Lower lobe of right lung (tissue), 2 donors: ENCODE data around the gene TMEM184A. TPM values are rescaled to one million over a fixed set of nuclear protein-coding genes. Genes with fewer than 3 reads are reported as not detected.

ENCODE experiments used
- ATAC-seq, 2 donors: fragments of 200-7000 bp; cut with Tn5 transposase; one replicate each; pipeline ENCODE4 v1.9.1; 2020 to 2022; ENCODE audit warnings: mild to moderate bottlenecking in 2 of 2, moderate library complexity in 2 of 2
- DNase-seq: peaks from one replicate; pipeline ENCODE4 v3.0.0-alpha.2; 2020
- H3K27ac ChIP-seq: fragments of 200-600 bp; one replicate; pipeline ENCODE4 v1.8.0; 2022
- H3K27me3 ChIP-seq: fragments of 200-600 bp; one replicate; pipeline ENCODE4 v1.8.0; 2022; ENCODE audit warnings: low read depth
- H3K36me3 ChIP-seq: fragments of 200-600 bp; one replicate; pipeline ENCODE4 v1.8.0; 2022; ENCODE audit warnings: mild to moderate bottlenecking
- H3K4me1 ChIP-seq: fragments of 200-600 bp; one replicate; pipeline ENCODE4 v1.8.0; 2022
- H3K4me3 ChIP-seq: fragments of 200-600 bp; one replicate; pipeline ENCODE4 v1.8.0; 2022; ENCODE audit warnings: mild to moderate bottlenecking
- H3K9me3 ChIP-seq: fragments of 200-600 bp; one replicate; pipeline ENCODE4 v1.8.0; 2022
- intact Hi-C: fragments of 100-400 bp; cut with DNase I; formaldehyde crosslinking; loops from one replicate; pipeline ENCODE4 v1.11.0; 2022
- total RNA-seq: library from RNA; stranded (reverse); fragmentation: NEBNext Ultra II Directional; extraction: Animal tissue kit (Norgen Biotek cat#: 25700); gene quantifications from one replicate; pipeline ENCODE4 v1.2.1, GENCODE V29; 2021
- TF ChIP-seq, protein P1 (sequence below): fragments of 200-600 bp; IDR thresholded peaks from one replicate; pipeline ENCODE4 v1.8.0; 2022; ENCODE audit warnings: antibody characterized with exemption, mild to moderate bottlenecking
- donor health status: DM: no; HTN: yes; CAD: no; lungs with severe emphysema.

TMEM184A gene
- total RNA-seq, 1 donor from 2014 or later = 4.3 TPM

DNA sequence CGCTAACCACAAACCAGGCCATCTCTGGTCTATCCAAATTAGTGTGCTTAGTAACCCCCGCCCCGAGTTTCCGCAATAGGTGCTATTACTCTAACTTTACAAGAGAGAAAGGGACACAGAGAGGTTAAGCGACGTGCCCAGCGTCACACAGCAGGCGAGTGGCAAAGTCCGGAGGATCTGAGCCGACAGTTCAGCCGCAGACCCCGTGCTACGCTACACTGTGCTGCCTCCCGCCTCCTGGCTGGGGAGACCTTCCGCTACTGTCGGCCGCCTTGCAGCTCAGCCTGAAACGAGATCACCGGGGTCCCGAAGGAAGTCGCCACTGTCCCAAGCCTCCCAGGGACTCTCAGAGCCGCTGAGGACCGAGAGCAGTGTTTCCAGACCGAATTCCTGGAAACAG is 52.6 kb downstream of the TMEM184A start:
- ATAC-seq (no peak), DNase-seq (no peak)
- intact Hi-C loops = no loop called here
- no peaks in the 10 kb centered on the region for H3K27me3 ChIP-seq
- no peaks in the 10 kb centered on the region for H3K9me3 ChIP-seq
- H3K4me1 ChIP-seq = peaks cover 25% of the 10 kb centered on the region
- TF ChIP-seq, protein P1, sequence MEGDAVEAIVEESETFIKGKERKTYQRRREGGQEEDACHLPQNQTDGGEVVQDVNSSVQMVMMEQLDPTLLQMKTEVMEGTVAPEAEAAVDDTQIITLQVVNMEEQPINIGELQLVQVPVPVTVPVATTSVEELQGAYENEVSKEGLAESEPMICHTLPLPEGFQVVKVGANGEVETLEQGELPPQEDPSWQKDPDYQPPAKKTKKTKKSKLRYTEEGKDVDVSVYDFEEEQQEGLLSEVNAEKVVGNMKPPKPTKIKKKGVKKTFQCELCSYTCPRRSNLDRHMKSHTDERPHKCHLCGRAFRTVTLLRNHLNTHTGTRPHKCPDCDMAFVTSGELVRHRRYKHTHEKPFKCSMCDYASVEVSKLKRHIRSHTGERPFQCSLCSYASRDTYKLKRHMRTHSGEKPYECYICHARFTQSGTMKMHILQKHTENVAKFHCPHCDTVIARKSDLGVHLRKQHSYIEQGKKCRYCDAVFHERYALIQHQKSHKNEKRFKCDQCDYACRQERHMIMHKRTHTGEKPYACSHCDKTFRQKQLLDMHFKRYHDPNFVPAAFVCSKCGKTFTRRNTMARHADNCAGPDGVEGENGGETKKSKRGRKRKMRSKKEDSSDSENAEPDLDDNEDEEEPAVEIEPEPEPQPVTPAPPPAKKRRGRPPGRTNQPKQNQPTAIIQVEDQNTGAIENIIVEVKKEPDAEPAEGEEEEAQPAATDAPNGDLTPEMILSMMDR = no peak
- no peak overlapping the region for H3K27ac ChIP-seq
- peaks cover 43% of the 10 kb centered on the region for H3K36me3 ChIP-seq
- peak overlapping the region; percentile 98 for H3K4me3 ChIP-seq

DNA sequence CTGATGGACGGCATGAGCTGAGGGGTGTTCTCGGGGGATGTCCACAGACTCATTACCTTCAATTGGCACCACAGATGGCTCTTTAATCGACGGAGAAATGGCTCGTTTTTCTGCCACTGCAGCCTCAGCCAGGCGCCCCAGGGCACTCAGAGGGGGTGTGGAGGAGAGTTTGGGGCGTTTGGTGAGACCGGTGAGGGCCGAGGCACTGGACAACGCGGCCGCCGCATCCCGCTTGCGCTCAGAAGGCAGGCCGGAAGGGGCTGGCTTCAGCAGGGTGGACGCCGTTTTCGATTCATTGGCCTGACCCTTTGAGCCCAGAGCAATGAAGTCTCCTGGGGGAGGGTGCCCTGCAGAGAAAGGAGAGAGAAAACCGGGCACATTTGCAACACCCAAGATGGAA is 53.2 kb downstream of the TMEM184A start:
- Histone ChIP-seq H3K27ac (no peak overlapping the region), H3K4me3 (peak overlapping the region; percentile 98), H3K36me3 (peaks cover 49% of the 10 kb centered on the region), H3K4me1 (peaks cover 25% of the 10 kb centered on the region), H3K9me3 (no peaks in the 10 kb centered on the region), H3K27me3 (no peaks in the 10 kb centered on the region)
- DNase-seq (no peak), ATAC-seq (no peak)
- intact Hi-C loops = no loop called here
- TF ChIP-seq, protein P1 = no peak

DNA sequence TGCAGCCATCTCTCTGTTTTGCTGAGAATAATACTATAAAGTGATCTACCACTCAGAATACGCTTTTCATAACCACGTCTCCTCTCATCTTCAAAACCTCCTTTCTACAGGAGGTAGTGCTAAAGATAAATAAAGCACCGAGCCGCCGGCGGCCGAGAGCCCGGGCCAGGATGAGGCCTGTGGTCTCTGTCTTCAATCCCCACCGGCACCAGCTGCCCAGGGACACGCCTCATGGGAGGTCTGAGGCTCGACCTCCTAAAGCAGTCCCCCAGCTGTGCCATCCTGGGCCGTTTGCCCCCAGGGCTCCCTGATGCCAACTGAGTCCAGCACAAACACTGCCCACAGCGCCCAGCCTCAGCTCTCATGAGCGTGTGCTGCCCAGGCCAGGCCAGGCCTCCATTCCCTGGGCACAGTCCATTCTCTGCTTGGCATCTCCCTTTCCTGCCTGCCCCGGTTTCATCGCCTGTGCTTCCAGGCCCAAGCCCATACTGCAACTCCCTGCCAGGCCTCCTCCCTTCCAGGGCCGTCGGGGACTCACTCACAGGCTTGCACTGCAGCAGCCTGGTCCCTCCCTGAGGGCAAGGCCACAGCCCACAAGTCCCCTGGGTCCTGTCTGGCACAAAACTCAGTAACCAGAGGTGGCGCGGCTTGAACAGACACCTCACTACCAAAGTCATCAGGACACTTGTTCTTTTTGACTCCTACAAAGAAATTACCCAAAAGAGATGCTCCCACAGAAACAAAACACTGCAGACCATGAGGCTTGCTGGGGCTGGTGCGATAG is 54.3 kb downstream of the TMEM184A start:
- H3K27ac ChIP-seq = no peak overlapping the region
- DNase-seq = no peak
- intact Hi-C loops = no loop called here
- H3K27me3 ChIP-seq = no peaks in the 10 kb centered on the region
- ATAC-seq = no peak
- TF ChIP-seq, protein P1 = no peak
- peaks cover 22% of the 10 kb centered on the region for H3K4me1 ChIP-seq
- H3K9me3 ChIP-seq = no peaks in the 10 kb centered on the region
- no peak overlapping the region for H3K4me3 ChIP-seq
- H3K36me3 ChIP-seq = peaks cover 60% of the 10 kb centered on the region

DNA sequence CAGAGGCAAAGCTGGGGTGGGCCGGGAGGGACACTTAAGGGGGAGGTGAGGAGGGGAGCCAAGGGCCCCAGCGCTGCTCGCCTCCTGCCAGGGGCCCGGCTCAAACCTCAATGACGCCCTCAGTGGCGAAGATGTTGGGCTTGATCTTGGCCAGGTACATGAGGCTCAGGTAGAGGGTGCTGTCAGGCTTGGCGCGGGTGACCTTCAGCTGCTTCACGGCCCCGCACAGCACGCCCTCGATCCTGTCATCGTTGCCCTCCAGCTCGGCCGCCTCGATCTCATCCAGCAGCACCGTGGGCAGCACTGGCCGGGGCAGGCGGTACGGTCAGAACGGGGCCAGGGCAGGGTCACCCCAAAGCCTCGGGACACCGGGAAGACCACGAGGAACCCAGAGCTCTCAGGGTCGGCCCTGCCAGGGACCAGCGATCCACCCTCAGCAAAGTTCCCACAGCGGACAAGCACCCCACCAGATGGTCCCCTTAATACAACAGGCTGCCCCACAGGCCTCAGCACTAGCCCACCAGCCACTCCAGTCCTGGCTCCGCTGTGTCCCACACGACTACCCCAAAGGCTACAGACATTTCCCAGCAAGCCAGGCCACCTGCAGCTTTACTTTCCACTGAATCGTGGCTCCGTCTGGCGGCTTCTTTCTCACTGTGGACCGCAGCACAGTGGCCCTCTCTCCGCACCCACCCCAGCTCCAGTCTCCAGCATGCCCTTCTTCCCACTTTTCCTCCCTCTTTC is 55.8 kb downstream of the TMEM184A start:
- Histone ChIP-seq H3K27ac (no peak overlapping the region), H3K27me3 (no peaks in the 10 kb centered on the region), H3K4me3 (no peak overlapping the region), H3K36me3 (peaks cover 75% of the 10 kb centered on the region), H3K4me1 (peaks cover 22% of the 10 kb centered on the region), H3K9me3 (no peaks in the 10 kb centered on the region)
- DNase-seq (no peak), ATAC-seq (no peak)
- TF ChIP-seq, protein P1 = no peak
- intact Hi-C loops = no loop called here

DNA sequence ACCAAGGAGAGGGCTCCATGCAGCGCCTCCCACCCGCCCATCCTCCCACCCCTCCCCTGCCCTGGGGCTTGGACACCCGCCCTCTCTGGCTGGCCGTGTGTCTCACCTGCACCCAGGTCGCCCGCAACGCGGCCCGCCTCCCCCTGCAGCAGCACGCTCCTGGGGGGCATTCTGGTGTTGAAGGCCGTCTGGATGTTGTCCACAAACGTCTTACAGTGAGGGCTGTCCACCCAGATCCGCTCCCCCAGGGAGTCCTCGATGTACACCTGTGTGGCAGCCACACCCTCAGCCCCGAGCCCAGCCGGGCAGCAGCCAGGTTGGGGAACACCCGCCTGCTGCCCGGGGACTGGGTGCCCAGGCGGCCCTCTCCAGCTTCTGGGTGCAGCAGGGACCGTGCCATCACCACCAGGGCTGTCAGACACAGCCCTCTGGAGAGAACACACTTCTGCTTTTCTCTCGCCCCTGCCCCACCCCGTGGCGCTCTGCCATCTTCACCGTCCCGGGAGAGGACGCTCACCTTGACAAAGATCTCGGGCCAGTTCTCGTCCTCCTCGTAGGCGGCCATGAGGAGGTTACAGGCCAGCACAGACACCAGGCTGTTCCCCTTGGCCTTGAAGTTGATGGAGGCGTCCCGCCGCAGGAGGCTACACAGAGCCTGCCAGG is 56.5 kb downstream of the TMEM184A start:
- intact Hi-C loops = no loop called here
- TF ChIP-seq, protein P1 = no peak

More for the DNA sequence above, 56.5 kb downstream of the TMEM184A start:
- Histone ChIP-seq H3K9me3 (no peaks in the 10 kb centered on the region), H3K36me3 (peaks cover 82% of the 10 kb centered on the region), H3K4me3 (no peak overlapping the region), H3K27ac (no peak overlapping the region), H3K4me1 (peaks cover 17% of the 10 kb centered on the region), H3K27me3 (no peaks in the 10 kb centered on the region)
- no peak for DNase-seq
- no peak for ATAC-seq
